Activated CD8-positive, alpha-beta memory T cell treated with anti-CD3 and anti-CD28 coated beads for 1 hour (primary cell): ENCODE measurements around the gene COL8A2.
"Not testable (repeated sequence)": the region's sequence is repeated elsewhere in the genome, so short reads cannot be mapped to it uniquely, and the experiment has no call there.

Experiments used
- DNase-seq, 2 donors: peaks; one replicate each; pipeline ENCODE4 v3.0.0-alpha.2; 2020; ENCODE audit warnings: low read depth in 1 of 2; ENCODE audit errors: extremely low read depth in 1 of 2

The COL8A2 gene

DNA sequence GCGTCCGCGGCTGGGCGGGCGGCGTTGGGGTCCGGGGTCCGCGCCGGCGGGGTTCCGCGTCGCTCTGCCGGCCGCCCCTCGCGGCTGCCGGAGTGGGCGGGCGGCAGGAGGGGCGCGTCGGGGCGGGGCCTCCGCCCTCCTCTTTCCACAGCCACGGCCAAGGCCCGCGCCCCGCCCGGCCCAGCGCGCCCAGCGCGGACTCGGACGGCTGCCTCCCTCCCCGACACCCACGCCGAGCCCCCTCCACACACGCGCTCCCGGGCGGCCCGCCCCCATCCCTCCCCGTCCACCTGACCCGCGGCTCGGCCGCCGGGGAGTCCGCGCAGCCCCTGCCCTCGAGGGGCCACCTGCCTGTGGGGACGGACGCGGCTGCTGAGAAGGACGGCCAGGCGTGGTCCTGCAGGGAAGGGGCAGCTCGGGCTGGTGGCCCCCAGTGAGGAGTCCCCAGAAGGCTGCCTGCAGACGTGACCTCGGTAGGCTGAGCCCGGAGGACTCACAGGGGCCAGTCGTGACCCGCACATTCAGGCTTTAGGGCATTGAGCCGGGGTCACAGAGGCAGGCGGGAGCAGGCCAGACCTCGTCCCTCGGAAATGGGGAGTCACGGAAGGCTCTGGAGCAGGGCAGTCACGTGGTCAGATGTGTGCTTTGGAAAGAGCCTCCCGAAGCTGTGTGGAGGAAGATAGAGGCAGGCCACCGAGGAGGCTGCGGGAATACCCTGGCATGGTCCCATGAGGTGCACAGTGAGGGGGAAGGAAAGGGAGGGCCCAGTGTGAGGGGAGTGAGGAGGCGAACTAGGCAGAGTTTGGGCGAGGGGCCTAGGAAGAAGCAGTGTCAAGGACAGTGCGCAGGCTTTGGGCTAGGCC lies at the start of gene COL8A2:
Gene COL8A2, minus strand, starts transcription at position 94 of the 863 bp plus-strand sequence. CDS start 24,980 bp downstream, outside the sequence.
- no peak for DNase-seq

DNA sequence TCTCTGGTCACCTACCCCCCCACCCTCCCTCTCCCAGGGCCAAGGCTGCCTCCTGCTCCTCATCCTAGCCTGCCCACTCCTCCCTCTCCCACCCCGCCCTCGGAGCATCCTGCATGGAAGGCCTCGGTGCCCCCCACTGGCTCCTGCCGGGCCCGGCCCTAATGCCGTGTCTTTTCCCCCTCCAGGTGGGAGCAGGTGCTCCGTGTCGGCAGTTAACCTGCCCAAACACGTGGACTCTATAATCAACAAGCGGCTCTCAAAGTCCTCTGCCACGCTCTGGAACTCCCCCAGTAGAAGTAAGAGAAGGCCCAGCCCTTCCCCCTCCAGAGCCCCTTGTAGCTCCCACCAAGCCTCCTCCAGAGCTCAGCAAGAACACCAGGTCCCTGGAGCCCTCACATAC lies 49.7 kb upstream of the COL8A2 start:
- DNase-seq = no peak

DNA sequence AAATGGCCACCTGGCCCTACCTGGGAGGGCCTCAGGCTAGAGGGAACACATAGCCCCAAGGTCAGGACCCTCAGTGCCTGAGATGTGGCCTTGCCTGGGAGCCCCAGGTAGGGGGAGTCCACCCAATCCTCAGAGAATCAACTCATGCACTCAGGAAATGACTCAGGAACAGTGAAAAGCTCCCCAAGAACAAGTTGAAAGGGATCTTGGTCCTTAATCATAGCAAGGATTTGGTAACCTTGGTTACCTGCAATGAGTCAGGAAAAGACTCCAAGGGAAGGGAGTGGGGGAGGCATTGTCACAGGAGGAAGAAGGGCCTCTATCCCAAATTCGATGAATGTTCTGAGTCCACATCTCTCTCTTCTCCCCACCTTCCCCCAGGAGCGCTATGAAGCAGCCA lies 48.0 kb upstream of the COL8A2 start:
- DNase-seq = no peak

DNA sequence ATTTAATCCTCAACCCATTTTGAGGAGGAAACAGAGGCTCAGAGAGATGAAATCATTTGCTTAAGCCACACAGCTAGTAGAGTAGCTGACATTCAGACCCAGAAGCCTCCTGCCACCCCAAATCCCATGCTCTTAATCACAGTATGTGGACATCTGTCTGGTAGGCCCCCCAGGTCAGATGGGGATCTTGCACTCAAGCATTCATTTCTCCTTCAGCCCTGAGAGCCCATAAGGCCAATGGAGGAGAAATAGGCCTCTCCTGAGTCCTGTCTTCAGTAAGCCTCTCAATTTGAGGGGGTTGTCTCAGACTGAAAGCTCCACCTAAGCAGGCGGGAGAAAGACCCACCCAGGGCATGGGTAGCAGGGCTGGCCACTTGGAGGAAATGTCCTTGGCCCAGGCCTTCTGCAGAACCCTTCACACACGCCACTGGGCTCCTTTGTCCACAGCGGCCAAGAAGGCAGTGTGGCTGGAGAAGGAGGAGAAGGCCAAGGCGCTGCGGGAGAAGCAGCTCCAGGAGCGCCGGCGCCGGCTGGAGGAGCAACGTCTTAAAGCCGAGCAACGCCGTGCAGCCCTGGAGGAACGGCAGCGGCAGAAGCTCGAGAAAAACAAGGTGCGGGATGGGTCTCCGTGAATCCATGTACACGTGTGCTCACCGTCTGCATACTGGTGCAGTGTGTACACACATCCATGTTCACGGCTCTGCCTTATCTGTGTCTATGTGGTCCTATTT lies 47.2 kb upstream of the COL8A2 start:
- DNase-seq = no peak

DNA sequence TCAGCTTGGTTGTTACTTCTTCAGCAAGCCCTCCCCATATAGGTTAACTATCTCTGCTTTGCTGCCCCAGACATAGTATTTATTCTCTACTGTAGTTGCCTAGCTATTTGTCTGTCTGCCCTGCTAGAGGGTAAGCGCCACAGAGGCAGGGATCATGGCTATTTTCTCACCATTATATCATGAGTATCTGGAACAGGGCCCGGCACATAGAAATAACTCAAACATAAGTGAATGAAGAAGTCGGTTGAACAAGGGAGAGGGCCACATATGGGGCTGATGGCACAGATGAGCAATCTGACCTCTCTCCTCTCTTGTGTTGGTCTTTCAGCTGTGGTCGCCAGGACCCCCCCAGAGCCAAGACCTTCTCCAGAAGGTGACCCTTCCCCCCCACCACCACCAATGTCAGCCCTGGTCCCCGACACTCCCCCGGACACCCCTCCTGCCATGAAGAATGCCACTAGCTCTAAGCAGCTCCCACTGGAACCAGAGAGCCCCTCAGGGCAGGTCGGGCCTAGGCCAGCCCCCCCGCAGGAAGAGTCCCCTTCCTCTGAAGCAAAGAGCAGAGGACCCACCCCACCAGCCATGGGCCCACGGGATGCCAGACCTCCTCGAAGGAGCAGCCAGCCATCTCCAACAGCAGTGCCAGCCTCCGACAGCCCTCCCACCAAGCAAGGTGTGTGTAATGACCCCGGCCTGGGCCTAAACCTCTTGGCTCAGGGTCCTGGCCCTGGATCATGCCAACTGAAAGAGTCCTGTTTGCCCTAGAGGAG lies 45.8 kb upstream of the COL8A2 start:
- no peak for DNase-seq

DNA sequence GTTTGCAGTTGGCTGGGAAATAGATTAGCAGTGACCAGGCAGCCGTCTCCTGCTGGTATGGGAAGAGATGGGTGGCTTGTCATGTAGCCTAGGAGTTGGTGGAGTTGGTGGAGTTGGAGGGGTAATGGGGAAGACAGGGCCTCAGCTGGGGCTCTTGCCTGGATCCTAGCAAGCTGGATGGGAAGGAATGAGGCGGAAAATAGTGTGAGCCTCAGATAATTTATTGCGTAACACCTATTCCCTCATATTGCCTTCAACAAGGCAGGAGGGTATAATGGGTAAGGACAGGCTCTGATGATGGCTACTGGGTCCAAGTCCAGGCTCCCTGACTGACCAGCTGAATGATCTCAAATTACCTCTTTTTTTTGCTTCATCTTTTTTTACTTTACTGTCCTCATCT lies 43.5 kb upstream of the COL8A2 start:
- DNase-seq = no peak

DNA sequence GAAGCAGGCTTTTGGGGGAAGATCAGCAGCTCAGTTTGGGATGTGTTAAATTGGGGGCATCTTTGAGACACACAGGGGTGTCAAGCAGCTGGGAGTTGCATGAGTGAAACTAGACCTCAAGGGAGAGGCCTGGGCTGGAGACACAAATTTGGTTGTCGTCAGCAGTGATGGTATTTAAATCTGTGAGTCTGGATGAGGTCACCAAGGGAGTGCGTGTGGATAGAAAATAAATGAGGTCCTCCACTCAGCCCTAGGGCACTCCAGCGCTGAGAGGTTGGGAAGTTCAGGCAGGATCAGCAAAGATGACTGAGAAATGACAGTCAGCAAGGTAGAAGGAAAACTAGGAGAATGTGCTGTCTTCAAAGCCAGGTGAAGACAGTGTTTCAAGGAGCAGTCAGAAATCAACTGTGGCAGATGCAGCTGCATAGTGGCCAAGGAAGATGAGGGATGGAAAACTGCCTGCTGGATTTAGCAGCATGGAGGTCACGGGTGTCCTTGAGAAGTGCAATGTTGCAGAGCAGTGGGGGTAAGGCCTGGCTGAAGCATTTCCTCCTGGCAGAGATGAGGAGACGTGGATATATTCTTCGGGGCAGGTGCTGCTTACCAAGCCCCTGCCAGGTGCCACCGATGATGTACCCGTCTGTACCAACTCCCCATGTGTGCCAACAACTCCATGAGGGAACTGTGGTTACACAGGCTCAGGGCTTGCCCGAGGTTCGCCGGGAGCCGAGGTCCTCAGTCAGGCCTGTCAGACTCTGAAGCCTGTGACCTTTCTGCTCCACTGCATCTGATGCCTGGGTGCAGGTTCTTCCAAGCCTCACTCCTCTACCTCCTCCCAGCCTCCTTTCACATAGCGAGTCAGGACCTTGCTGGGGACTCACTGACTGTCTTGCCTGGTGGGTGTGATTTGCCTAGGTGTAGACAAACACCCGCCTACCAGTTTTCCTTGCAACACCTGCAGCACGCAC lies 42.2 kb upstream of the COL8A2 start:
- no peak for DNase-seq

DNA sequence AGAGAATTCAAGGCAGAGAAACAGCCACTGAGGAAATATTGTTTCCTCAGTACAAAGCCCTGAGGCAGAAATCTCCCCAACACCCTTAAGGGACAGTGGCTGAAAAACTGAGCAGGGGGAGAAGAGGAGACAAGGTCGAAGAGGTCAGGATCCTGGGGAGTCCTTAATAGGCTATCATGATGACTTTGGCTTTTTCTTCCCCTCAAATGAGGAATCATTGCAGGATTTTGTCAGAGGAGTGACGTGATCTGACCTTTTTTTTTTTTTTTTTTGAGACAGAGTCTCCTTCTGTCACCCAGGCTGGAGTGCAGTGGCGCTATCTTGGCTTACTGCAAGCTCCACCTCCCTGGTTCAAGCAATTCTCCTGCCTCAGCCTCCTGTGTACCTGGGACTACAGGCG lies 41.1 kb upstream of the COL8A2 start:
- DNase-seq = no peak

DNA sequence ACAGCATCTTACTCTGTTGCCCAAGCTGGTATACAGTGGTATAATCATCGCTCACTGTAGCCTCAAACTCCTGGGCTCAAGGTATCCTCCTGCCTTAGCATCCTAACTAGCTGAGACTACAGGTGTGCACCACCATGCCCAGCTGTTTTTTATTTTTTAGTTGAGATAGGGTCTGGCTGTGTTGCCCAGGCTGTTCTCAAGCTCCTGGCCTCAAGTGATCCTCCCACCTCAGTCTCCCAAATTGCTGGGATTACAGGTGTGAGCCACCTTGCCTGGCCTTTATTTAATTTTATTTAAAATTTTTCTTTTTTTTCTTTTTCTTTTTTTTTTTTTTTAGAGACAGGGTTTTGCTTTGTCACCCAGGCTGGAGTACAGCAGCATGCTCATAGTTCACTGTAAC lies 40.1 kb upstream of the COL8A2 start:
- no peak for DNase-seq

DNA sequence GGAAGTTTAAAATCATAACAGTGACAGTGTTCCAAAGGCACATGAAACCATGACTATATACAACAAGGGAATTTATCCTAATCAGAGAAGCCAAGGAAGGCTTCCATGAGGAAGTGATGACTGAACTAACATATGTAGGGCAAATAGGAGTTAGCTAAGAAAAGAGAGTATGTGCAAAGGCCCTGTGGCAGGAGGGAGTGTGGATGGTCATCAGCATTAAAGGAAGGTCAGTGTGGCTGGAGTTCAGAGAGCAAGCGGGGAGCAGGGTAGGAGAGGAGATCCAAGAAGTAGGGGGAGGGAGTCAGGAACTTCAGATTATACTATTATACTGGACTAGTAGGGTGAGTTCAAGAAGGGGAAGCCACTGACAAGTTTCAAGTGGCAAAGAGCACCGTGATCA lies 39.3 kb upstream of the COL8A2 start:
- DNase-seq = no peak

DNA sequence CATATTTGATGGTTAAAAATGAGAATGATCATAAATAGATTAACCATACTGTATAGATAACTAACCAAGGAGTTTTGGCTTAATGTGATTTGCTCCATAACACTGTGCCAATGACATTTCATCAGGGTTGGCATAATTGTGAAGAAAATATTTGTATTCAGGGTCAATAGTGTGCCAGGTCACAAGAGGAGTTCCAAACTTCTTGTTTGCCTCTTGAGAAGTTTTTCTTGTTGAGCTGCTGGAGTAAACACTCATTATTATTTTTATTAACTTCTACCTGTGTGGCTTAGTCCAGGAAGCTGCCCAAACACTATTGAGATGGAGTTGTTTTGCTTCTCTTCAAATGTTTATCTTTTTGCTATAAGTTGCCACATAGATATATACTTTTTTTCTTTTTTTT lies 38.4 kb upstream of the COL8A2 start:
- DNase-seq = no peak

DNA sequence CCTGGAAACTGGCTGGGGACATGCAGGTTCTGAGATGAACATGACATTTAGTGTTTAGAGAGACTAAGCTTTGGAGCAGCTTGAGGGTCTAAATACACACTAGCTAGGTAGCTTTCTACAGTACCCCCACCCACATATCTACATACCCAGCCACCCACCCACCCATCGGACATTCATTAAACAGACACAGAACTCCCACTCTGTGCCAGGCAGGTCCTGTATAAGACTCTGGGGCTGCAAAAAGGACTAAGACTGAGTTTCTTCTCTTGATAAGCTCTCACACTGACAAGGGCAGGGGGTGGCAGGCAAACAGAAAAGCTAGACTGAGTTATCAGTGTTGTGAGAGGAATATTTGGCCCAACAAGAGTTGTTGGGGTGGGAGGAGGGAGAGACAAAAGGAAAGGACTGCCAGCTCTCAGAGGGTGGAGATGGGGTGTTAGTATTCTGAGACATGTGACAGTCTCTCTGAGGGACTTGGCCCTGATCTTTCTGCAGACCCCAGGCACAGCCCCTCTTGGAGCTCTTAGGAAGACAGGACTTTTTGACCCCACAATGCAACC lies 37.7 kb upstream of the COL8A2 start:
- DNase-seq = no peak

DNA sequence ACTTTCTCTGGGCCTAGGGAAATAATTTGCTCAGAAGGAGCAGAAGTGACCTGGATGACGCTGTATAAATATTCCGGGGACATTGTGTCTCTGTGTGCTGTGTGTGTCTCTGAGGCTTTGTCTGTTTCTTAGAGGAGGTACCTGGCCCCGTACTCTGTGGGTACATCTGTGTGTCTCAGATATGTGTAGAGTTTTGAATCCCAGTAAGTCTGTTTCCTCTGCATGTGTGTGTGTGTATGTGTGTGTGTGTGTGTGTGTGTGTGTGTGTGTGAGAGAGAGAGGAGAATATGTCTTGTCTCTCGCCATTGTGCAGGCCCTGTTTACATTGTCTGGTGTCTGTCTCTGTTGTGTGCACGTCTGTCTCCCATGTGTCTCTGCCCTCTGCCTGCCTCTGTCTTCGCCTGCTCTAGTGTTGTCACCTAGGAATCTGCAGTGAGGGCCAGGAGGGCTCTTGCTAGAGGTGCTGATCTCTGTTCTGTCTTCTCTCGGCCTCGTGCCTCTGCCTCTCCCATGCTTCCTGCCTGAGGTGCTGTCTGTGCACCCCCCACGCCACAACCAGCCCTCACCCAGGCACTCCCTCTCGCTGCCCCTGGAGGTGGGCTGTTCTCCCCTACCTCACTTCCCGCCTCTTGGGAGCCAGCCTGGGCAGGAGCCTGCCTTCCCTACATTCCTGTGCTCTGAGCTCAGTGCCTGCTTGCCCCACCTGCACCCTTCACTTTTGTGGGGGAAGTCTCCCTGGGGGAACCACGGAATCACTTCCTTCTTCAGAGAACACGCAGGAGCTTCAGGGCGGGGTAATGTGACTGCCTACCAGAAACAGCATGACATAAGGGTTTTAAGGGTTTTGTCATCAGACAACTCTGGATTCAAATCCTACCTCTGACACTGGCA lies 36.9 kb upstream of the COL8A2 start:
- DNase-seq = no peak

DNA sequence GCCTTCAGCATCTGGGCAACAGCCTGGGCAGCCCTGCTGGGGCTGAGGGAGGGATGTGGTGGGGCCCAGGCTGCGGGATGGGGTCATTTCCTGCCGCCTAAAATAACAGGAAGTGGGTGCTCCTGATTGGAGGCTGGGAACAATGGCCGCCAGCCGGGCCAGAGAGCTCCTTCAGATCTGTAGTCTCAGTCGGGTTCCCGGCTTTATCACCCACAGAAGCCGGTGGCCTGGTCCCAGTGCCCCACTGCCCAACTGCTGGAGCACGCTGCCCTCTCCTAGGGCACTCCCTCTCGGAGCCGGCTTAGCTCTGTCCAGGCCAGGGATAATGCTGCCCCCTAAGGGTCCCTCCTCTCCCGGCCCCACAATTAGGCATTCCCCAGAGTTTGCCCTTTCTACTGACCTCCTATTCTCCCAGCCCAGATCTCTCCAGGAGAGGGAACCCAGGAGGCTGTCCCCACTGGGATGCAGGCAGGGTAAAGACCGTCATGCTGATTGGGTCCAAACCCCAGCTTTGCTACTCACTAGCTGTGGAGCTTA lies 36.0 kb upstream of the COL8A2 start:
- DNase-seq = peak in 1 of 2 donors; percentile 33

DNA sequence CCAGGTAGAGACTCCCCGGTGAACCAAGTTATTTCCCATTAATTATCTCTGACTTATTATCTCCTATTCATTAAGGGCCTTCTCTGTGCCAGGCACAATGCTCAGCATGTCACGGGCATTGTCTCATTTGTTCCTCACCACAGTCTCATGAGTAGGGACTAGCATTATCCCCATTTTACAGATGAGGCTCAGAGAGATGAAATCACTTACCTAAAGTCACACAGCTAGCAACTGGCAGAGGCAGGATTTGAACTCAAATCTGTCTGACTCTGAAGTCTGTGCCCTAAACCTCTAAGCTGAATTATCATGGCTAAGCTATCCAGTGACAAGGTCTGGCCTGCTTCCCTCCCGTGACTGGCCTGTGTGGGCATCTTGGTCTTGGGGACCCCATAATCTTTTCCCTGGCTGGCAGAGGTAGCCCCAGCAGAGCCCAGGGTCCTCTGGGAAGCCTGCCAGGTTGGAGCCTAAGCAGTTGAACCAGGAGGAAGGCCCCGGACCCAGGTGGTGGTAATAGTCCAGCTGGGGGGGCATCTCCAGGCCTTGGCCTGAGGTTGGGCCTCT lies 35.4 kb upstream of the COL8A2 start:
- DNase-seq = no peak

DNA sequence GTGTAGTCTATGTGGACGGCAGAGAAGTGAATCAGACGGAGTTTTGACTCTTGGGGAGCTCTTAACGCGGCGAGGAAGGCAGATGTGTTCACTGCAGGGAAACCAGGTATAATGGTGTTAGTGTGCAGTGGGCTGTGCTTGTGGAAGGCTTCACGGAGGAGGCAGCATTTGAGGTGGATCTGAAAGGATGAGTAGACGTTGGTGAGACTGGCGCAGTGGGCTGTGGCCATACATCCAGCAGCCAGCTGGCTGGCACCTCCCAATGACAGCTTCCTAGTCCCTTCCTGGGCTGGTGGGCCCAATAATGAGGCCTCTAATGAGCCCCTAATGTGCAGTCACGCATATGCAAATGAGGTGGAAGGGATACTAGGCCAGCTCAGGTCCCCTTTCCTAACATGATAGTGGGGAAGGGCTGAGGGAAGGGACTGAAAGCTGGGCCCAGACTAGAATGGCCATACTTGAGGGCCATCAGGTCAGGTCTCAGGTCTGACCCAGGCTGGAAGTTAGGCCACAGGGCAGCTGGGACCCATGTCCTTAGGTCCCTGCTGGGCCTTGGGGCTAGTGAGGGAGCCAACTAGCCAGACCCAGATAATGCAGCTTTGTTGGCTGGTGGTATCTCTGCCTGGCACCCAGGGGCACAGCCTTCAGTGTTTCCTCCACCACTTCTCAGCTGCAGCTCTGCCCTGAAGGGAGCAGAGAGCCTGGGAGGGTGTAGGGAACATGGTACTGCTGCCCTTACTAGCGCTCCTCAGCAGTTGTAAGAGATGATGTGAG lies 34.8 kb upstream of the COL8A2 start:
- DNase-seq = no peak

DNA sequence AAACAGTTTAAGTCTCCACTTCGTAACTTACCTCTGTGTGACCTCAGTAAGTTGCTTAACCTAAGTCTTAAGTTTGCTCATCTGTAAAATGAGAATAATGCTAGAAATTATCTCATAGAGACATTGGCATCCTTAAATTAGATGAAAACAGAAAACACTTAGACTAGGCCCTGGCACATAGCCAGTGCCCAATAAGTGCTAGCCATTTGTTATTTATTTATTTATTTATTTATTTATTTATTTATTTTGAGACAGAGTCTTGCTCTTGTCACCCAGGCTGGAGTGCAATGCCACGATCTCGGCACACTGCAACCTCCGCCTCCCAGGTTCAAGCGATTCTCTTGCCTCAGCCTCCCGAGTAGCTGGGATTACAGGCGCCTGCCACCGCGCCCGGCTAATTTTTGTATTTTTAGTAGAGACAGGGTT lies 33.8 kb upstream of the COL8A2 start:
- DNase-seq = not testable (repeated sequence)
